ENCODE measurements around the gene SMIM5.

SMIM5 gene

DNA sequence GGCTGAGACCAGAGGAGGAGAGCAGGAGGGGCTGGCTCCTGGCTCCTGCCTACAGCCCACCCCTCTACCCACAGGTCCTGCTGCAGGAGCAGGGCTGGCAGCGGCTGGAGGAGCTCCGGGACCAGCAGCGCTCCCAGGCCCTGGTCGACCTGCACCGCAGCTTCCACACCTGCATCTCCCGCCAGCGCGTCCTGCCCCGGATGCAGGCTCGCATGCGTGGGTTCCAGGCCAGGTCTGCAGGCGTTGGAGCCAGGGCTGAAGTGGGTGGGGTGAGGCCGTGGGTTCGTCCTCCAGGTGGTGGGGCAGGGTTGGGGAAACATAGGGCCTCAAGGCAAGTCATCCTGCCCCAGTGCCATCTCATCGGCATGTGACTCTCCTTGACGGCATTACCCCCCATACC is 27.4 kb upstream of the SMIM5 start:
- Histone ChIP-seq H3K79me2 (ENCODE audit: low read length) (no peaks in the 10 kb centered on the region), H3K4me1 (ENCODE audit: low read length) (peaks cover 12% of the 10 kb centered on the region), H3K4me3 (ENCODE audit: low read length) (no peak overlapping the region), H3K9me3 (ENCODE audit: insufficient read depth, low read length) (no peaks in the 10 kb centered on the region), H3K27me3 (ENCODE audit: low read depth, low read length) (no peaks in the 10 kb centered on the region; the same call in none of the 2 replicates), H3K9ac (ENCODE audit: low read length) (no peak overlapping the region), H3K36me3 (replicated peaks; ENCODE audit: low read depth, low read length) (no peaks in the 10 kb centered on the region), H3K27ac (ENCODE audit: low read length) (no peak overlapping the region), H4K20me1 (ENCODE audit: insufficient read depth, low read length) (no peaks in the 10 kb centered on the region), H3K4me2 (ENCODE audit: low read length) (no peak overlapping the region), H2AFZ (ENCODE audit: low read depth, low read length) (no peak overlapping the region)
- no peak for TF ChIP-seq EZH2phosphoT487 (IDR thresholded peaks at IDR 0.05; ENCODE audit: low read depth)
- TF ChIP-seq, protein P1, sequence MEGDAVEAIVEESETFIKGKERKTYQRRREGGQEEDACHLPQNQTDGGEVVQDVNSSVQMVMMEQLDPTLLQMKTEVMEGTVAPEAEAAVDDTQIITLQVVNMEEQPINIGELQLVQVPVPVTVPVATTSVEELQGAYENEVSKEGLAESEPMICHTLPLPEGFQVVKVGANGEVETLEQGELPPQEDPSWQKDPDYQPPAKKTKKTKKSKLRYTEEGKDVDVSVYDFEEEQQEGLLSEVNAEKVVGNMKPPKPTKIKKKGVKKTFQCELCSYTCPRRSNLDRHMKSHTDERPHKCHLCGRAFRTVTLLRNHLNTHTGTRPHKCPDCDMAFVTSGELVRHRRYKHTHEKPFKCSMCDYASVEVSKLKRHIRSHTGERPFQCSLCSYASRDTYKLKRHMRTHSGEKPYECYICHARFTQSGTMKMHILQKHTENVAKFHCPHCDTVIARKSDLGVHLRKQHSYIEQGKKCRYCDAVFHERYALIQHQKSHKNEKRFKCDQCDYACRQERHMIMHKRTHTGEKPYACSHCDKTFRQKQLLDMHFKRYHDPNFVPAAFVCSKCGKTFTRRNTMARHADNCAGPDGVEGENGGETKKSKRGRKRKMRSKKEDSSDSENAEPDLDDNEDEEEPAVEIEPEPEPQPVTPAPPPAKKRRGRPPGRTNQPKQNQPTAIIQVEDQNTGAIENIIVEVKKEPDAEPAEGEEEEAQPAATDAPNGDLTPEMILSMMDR (IDR thresholded peaks at IDR 0.05; ENCODE audit: low read depth, low read length) = no peak

DNA sequence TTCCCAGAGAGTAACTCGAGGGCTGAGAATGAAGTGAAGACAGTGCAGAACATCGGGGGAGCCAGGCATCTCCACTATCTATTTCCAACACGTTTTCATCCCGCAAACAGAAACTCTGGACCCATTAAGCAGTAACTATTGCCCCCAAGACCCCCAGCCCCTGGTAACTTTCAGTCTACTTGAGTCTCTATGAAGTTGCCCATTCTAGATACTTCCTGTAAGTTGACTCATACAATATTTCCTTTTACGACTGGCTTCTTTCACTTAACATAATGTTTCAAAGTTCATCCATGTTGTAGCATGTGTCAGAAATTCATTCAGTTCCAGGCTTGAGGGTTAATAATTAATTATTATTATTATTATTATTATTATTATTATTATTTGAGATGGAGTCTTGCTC is 26.1 kb upstream of the SMIM5 start:
- Histone ChIP-seq H3K9ac (ENCODE audit: low read length) (no peak overlapping the region), H3K4me3 (ENCODE audit: low read length) (no peak overlapping the region), H4K20me1 (ENCODE audit: insufficient read depth, low read length) (no peaks in the 10 kb centered on the region), H3K9me3 (ENCODE audit: insufficient read depth, low read length) (no peaks in the 10 kb centered on the region), H2AFZ (ENCODE audit: low read depth, low read length) (no peak overlapping the region), H3K27ac (ENCODE audit: low read length) (no peak overlapping the region), H3K79me2 (ENCODE audit: low read length) (no peaks in the 10 kb centered on the region), H3K4me1 (ENCODE audit: low read length) (peaks cover 11% of the 10 kb centered on the region), H3K4me2 (ENCODE audit: low read length) (no peak overlapping the region), H3K27me3 (ENCODE audit: low read depth, low read length) (no peaks in the 10 kb centered on the region; the same call in none of the 2 replicates), H3K36me3 (replicated peaks; ENCODE audit: low read depth, low read length) (no peaks in the 10 kb centered on the region)
- no peak for TF ChIP-seq EZH2phosphoT487 (IDR thresholded peaks at IDR 0.05; ENCODE audit: low read depth)
- TF ChIP-seq, protein P1 (IDR thresholded peaks at IDR 0.05; ENCODE audit: low read depth, low read length) = no peak

DNA sequence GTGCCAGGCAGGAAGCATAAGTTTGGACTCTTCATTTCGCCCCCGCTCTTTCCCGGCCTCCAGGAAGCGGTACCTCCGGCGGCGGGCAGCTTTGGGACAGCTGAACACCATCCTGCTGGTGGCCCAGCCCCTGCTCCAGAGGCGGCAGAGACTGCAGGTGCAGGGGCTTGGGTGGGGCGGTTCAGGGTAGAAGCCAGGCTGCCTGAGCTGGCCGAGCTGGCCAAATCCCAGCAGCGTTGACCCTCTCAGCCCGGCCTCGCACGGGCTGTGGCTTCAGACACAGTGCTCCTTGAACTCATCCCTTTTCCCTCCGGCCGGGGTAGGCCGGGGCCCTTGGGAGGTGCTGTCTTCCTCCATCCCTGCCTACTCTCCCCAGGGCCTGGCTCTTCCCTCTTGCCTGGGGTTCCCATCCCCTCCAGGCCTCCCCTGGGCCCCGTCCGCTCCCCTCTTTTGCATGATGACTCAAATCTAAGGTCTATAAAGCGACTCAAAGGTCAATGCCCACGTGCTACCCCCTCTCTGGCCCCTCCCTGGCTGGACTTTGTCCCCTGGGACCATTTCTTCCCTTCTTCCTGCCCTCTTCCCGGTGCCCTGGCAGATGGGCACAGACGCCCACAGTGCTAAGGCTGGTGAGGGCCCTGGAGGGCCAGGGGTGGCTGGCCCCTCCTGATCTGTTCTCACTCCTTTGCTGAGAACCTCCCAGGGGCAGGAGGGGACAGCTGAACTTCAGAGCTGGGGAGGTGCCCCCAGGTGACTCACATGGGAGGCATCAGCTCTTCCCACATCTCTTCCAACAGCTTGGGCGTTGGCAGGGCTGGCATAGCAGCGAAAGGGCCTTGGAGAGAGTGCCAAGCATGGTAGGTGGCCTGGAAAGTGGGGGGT is 22.9 kb upstream of the SMIM5 start:
- peaks cover 11% of the 10 kb centered on the region for H3K4me1 ChIP-seq (ENCODE audit: low read length)
- TF ChIP-seq EZH2phosphoT487 (IDR thresholded peaks at IDR 0.05; ENCODE audit: low read depth) = no peak
- TF ChIP-seq, protein P1 (IDR thresholded peaks at IDR 0.05; ENCODE audit: low read depth, low read length) = no peak
- no peaks in the 10 kb centered on the region for H4K20me1 ChIP-seq (ENCODE audit: insufficient read depth, low read length)
- no peaks in the 10 kb centered on the region for H3K9me3 ChIP-seq (ENCODE audit: insufficient read depth, low read length)
- no peak overlapping the region for H3K27ac ChIP-seq (ENCODE audit: low read length)
- H3K4me3 ChIP-seq (ENCODE audit: low read length) = no peak overlapping the region
- H3K36me3 ChIP-seq (replicated peaks; ENCODE audit: low read depth, low read length) = no peaks in the 10 kb centered on the region
- H2AFZ ChIP-seq (ENCODE audit: low read depth, low read length) = no peak overlapping the region
- no peaks in the 10 kb centered on the region for H3K27me3 ChIP-seq (ENCODE audit: low read depth, low read length)
- no peaks in the 10 kb centered on the region for H3K79me2 ChIP-seq (ENCODE audit: low read length)
- no peak overlapping the region for H3K9ac ChIP-seq (ENCODE audit: low read length)
- peak overlapping the region; percentile 18 for H3K4me2 ChIP-seq (ENCODE audit: low read length)

DNA sequence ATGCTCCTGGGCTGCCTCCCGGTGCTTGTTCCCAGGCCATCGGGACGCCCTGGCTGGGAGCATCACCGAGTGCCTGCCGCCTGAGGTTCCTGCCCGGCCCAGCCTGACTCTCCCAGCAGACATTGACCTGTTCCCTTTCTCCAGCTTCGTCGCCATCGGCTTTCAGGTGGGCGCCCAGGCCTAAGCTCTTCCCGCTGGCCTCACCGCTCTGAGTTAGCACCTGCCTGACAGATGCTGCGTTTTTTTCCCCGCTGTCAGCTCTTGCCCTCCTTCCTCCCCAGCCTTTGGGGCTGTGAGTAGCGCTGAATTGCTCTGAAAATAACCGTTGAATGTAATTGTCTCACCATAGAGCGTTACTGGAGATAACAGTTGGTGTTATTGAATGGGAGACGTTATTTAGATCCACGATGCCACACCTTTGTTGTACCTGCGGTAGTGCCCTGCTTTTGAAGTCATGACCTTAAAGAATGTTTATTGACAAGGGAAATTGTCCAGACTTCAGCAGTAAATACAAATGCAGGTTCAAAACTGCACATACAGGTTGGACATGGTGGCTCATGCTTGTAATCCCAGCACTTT is 21.3 kb upstream of the SMIM5 start:
- H4K20me1 ChIP-seq (ENCODE audit: insufficient read depth, low read length) = no peaks in the 10 kb centered on the region
- H3K36me3 ChIP-seq (replicated peaks; ENCODE audit: low read depth, low read length) = no peaks in the 10 kb centered on the region
- no peaks in the 10 kb centered on the region for H3K27me3 ChIP-seq (ENCODE audit: low read depth, low read length)
- no peak overlapping the region for H3K9ac ChIP-seq (ENCODE audit: low read length)
- H3K9me3 ChIP-seq (ENCODE audit: insufficient read depth, low read length) = no peaks in the 10 kb centered on the region
- no peak overlapping the region for H3K27ac ChIP-seq (ENCODE audit: low read length)
- no peak overlapping the region for H2AFZ ChIP-seq (ENCODE audit: low read depth, low read length)
- peaks cover 11% of the 10 kb centered on the region for H3K4me1 ChIP-seq (ENCODE audit: low read length)
- H3K4me2 ChIP-seq (ENCODE audit: low read length) = no peak overlapping the region
- TF ChIP-seq EZH2phosphoT487 (IDR thresholded peaks at IDR 0.05; ENCODE audit: low read depth) = no peak
- TF ChIP-seq, protein P1 (IDR thresholded peaks at IDR 0.05; ENCODE audit: low read depth, low read length) = no peak
- no peaks in the 10 kb centered on the region for H3K79me2 ChIP-seq (ENCODE audit: low read length)
- no peak overlapping the region for H3K4me3 ChIP-seq (ENCODE audit: low read length)
